Spleen (tissue), 7 donors: Measurements from ENCODE around the gene TFPI.

Experiments
- POLR2A ChIP-seq, 3 donors: fragments of 450-650 bp; IDR thresholded peaks; one replicate each; pipeline ENCODE4 v1.5.1; 2017; ENCODE audit warnings: antibody characterized with exemption in 3 of 3, mild to moderate bottlenecking in 1 of 3
- POLR2AphosphoS5 ChIP-seq, 3 donors: sonication (generic); formaldehyde crosslinking; IDR thresholded peaks; one replicate each; pipeline ENCODE4 v1.5.1; 2017; ENCODE audit warnings: antibody characterized with exemption in 3 of 3
- TF ChIP-seq, protein P1 (sequence below), 11 experiments: fragments of 200-600 bp in 7 of 11; fragments of 450-650 bp in 4 of 11; sonication (generic) in 4 of 11; IDR thresholded peaks in 8 of 11; conservative IDR thresholded peaks in 3 of 11; 1 replicate in 7 of 11; 2 replicates in 4 of 11; pipeline versions ENCODE4 v1.4.0 to v1.8.0; 2016 to 2021; ENCODE audit warnings: antibody characterized with exemption in 11 of 11, inconsistent platforms in 4 of 11, mild to moderate bottlenecking in 1 of 11
- donor health status: DM: no; HTN: no; CAD: no; lungs with moderate emphysema.
- donor health status: DM: no; HTN: no; CAD: no.
- donor health status: DM: no; HTN: no; CAD: no.

DNA sequence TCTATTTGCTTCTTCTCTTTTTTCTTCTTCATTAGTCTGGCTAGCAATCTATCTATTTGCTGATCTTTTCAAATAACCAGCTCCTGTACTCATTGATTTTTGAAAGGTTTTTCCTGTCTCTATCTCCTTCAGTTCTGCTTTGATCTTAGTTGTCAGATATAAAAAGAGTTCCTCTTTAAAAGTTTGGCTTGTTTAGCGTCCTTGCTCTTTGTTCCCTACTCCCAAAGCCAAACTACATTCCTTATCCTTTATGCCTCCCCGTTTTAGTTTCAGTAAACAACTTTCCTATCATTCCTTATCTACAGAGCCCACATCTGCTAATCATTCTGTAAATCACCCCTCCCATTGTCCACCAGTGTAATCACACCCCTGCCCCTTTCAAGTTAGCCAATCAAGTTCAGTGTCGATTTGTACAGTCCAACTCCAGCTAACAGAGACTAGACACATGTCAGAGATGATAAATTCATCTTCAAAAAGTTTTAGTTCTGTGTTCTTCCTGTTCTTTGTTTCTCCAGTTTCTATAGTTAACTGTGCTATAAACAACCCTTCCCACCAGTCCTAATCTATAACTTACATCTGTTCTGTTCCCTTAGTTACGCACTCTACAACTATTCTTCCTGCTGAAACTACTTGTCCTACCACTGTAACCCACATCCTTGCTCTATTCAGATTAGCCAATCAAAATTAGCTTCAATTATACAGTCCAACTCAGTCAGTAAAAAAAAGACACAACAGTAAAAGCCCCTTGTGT, 44.4 kb downstream of the TFPI start:
- TF ChIP-seq, protein P1, sequence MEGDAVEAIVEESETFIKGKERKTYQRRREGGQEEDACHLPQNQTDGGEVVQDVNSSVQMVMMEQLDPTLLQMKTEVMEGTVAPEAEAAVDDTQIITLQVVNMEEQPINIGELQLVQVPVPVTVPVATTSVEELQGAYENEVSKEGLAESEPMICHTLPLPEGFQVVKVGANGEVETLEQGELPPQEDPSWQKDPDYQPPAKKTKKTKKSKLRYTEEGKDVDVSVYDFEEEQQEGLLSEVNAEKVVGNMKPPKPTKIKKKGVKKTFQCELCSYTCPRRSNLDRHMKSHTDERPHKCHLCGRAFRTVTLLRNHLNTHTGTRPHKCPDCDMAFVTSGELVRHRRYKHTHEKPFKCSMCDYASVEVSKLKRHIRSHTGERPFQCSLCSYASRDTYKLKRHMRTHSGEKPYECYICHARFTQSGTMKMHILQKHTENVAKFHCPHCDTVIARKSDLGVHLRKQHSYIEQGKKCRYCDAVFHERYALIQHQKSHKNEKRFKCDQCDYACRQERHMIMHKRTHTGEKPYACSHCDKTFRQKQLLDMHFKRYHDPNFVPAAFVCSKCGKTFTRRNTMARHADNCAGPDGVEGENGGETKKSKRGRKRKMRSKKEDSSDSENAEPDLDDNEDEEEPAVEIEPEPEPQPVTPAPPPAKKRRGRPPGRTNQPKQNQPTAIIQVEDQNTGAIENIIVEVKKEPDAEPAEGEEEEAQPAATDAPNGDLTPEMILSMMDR (IDR thresholded peaks at IDR 0.05 in 8 of 11, conservative IDR thresholded peaks at IDR 0.05 in 3 of 11), result no peak
- TF ChIP-seq POLR2A (IDR thresholded peaks at IDR 0.05) (no peak), POLR2AphosphoS5 (IDR thresholded peaks at IDR 0.05) (no peak)
